HG03460 (cell line): ENCODE measurements around the gene UMOD.
"Not testable (repeated sequence)": the region's sequence is repeated elsewhere in the genome, so short reads cannot be mapped to it uniquely, and the experiment has no call there.

ENCODE experiments used
- ATAC-seq: cut with Tn5 transposase; IDR thresholded peaks from one replicate; pipeline ENCODE4 v1.9.1; 2021; ENCODE audit not compliant: unreplicated experiment

The UMOD gene

DNA sequence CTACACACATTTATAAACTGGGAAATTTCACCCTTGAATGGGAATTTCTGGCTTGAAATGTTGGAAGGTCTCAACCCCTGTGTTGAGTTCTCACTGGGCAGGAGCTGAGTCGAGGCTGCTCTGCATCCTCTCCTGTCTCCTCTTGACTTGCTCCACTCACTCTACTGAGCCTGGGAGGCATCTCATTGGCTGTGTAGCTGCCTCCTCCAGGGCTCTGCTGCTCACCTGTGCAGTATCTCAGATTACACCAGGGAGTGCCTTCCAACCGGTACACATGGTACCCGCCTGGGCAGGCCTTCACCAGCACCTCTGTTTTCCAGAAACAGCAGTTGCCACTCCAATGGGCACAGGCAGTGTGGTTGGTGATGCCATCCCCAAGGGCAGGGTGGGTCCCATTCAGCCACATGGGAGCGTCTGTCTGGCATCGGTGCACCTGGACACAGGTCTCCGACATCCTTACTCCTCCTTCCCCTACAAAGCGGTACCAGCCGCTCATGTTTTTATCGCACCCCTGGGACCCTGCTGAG lies 28.9 kb downstream of the UMOD start:
- ATAC-seq, result no peak

DNA sequence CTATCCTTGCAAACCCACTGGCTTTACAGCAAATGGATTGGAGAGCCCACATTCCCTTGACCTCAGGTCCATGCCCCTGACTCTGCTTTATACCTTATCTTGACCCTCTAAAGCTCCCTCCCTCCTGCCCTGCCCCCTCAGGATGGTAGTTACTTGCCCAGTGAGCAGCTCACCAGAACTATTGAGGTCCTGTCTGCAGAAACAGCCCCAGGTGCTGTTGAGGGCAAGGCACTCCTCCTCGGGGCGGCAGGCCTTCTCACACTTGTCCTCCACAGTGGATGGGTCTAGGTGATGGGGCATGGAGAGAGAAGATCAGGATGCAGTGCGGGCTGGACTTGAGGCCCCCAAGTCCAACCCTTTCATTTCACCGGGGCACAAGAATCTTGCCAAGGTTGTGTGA lies 29.8 kb downstream of the UMOD start:
- no peak for ATAC-seq

DNA sequence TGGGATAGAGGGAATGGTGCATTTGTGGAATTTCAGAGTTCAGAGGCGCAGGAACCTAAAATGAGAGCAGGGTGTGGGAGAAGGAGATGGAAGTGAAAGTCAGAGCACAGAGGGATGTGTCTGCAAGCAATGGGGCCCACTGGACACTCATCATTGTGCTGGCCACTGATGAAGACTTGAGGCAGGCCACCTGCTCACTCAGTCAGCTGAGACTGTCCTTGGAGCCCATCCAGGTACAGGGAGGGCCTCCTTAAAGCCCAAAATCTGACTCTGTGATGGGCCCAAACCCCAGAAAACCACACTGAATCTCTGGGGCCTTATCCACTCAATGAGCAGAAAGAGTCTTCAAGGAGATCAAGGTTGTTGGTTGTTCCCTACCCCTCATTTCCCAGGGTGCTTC lies 30.8 kb downstream of the UMOD start:
- no peak for ATAC-seq

DNA sequence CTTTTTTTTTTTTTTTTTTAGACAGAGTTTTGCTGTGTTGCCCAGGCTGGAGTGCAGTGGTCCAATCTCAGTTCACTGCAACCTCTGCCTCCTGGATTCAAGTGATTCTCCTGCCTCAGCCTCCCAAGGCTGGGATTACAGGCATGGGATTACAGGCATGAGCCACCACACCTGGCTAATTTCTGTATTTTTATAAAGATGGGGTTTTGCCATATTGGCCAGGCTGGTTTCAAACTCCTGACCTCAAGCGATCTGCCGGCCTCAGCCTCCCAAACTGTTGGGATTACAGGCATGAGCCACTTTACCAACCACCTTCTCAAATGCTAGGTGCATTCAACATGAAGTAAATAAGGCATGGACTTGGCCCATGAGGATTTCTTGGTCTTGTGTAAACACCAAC lies 31.5 kb downstream of the UMOD start:
- not testable (repeated sequence) for ATAC-seq

DNA sequence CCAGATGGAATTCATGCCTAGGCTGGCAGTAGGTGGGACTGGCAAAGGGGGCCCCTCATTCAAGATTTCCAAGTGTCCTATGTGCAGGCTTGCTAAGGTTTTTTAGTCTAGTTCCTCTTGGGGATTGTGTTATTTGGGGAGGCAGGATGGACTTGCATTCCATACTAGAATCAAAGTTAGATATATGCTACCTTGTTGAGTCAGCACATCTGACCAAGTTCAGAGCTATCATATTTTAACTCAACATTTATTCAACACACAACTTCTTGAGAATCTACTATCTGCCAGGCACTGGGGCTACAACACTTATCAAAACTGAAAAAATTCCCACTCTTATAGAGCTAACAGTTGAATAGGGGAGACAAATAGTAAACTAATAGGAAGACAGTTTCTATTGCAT lies 31.9 kb downstream of the UMOD start:
- no peak for ATAC-seq

DNA sequence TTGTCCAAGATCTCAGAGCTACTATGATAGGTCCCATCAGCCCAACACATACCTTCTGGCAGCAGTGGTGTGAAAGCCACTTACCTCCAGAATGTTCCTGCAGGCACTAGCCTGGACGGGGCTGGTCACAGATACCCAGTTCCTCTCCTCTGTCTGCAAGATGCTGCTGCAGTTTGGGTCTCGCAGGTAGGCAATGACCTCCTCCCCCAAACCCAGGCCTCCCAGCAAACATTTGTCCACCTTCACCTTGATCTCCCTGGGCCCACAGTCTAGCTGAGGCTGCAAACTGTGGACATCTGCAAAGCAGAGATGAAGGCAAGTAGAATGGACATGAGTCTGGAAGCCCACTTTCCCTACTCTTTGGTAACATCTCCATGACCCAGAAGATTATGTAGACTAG lies 32.3 kb downstream of the UMOD start:
- no peak for ATAC-seq

DNA sequence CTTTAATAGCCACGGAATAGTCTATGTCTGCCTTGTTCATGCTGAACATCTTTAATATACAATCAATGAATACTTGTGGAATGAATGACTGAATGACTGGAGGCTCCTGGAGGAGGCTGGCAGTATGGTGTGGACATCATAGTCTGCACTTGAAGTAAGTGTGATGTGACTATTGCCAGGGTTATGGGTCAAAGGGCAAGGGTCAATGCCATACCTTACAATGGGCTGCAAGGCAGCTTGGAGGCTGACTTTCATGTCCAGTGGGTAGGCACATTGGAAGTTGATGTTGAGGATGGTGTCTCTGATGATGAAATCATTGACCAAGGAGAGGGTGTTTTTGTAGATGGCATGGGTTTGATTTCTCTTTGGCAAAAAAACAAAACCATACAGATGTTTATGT lies 33.1 kb downstream of the UMOD start:
- ATAC-seq, result no peak

DNA sequence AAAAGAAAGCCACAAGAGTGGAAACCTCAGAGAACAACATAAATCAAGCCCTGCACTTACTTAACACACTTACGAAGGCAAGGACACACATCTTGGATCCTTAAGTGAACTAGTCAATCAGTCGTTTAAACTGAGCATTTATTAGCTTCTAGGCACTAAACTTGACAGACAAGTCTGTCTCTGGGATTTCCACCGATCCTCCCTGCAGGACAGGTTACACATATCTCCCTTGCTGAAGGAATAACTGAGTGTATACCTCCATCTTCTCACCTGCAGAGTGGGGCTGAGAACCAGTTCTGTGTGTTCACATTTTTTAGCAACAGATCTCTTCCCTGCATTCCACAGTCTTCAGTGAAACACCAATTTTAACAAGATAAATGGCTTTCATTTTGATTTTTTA lies 34.1 kb downstream of the UMOD start:
- no peak for ATAC-seq

DNA sequence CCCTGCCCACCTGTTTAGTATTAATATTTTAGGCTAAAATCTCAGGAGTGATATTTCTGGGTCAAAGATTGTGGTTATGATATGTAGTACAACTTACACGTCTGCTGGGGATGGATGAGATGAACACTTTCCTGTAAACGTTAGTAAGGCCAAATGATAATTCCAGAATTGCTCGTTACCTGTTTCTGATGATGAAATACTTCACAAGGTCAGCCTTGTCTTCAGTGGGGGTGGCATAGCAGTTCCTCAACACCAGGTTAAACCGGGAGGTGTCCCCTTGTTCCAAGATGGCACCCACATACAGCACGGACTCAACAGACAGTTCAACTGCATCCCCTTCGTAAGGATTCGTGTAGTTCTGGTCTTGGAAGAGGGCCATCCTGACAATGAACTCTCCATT lies 34.5 kb downstream of the UMOD start:
- ATAC-seq, result no peak

DNA sequence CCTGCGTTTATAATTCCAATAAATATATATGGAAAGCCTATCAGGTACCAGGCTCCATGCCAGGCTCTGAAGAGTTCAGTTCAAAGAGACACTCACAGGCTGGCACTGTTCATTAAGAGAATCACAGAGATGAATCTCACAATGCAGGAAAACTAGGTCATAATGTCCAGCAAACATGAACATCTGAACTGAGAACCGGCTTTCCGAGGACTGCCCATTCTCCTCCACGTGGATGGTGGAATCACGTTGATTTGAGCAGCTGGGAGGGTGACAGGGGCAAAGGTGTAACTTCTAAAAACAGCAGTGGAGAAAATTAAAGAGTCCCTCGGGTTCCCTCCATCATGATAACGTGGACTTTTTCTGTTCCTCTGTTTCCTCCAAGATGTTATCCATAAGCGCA lies 35.4 kb downstream of the UMOD start:
- ATAC-seq, result no peak

DNA sequence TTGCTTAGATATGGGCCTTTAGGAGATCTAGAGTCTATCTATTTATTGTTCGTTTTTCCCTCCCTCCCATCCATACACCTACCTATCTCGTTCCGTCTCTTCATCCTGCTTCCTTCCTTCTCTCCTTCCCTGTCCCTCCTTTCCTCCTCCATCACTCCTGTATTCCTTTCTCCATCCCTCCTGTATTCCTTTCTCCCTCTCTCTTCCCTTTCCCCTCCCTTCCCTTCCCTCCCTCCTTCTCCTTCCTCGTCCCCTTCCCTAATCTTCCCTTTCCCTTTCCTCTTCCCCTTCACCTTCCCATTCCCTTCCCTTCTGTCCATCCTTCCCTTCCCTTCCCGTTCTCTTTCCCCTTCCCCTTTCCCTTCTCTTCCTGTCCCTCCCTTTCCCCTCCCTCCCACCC lies 35.8 kb downstream of the UMOD start:
- ATAC-seq, result no peak

DNA sequence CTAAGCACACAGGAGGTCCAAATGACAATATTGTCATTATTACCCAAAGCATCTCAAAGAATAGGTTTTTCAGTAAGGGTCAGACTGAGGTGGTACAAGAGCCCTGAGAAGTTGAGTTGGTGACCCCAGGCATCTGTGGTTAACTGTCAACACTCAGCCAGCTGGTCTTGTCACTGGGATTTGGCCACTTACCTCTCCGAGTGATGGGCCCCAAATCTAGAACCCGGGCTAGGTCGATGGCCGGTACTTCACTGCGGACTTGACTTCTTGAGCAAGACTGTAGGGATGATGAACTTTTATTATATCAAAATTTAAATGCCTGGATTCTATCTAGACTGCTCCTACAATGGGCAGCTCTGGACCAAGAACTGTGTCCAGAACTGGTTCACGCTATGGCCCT lies 36.8 kb downstream of the UMOD start:
- no peak for ATAC-seq

DNA sequence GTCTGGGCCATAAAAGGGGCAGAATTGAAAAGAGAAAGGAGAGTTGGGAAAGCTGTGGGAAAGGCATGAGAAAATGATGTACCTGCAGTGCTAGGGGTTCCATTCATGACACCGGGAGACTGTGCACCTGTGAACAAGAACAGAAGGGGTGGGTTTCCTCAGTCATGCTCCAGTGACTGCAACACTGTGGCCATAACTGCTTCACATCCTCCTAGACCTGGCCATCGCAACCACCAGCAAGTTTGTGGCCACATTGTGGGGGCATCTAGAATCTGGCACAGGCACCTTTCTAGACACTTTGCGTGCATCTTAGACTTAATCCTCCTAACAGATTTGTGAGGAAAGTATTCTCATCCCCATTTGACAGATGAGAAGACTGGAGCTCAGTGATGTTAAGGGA lies 37.9 kb downstream of the UMOD start:
- no peak for ATAC-seq

DNA sequence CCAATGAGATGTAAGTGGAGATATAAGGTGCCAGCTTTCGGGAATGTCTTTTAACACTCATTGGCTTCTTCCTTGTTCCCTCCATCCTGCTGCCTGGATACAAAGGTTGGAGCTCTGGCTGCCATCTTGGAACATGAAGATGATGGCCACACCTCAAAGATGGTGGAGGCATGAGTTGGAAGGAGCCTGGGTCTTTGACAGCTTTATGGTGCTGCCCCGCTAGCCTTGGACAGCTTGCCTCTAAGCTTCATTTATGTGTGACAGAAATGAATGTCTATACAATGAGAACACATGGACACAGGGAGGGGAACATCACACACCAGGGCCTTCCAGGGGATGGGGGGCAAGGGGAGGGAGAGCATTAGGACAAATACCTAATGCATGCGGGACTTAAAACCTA lies 38.8 kb downstream of the UMOD start:
- no peak for ATAC-seq

DNA sequence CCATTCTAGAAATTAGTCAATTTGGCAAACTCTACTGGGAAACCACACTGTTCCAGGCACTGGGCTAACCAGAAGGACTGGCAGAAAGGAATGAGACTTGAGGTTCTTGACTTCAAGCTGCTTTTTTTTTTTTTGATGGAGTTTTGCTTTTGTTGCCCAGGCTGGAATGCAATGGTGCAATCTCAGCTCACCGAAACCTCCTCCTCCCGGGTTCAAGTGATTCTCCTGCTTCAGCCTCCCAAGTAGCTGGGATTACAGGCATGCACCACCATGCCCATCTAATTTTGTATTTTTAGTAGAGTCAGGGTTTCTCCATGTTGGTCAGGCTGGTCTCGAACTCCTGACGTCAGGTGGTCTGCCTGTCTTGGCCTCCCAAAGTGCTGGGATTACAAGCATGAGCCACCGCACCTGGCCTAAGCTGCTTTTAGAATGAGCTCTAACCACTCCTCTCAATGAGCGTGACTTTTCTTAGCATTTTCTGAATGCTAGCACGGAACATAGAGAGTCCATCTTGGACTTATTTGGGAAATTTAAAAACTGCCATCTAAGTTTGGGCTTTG lies 39.9 kb downstream of the UMOD start:
- ATAC-seq, result not testable (repeated sequence)

DNA sequence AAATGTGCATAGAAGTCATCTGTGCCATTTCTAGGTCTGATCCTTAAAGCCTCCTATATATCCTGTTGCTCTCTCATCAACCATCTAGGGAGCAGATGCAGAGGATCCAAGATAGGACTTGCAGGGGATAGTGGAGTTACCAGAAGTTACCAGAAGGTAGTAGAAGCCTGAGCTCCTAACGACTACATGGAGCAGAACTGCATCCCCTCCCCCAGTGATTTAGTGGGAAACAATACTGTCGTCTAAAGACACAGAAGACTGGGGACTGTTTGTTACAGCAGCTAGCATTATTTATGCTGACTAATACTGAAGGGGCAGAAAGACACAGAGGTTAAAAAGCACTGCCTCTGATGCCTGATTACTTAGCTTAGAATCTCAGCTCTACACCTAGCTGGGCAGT lies 41.0 kb downstream of the UMOD start:
- ATAC-seq, result no peak

DNA sequence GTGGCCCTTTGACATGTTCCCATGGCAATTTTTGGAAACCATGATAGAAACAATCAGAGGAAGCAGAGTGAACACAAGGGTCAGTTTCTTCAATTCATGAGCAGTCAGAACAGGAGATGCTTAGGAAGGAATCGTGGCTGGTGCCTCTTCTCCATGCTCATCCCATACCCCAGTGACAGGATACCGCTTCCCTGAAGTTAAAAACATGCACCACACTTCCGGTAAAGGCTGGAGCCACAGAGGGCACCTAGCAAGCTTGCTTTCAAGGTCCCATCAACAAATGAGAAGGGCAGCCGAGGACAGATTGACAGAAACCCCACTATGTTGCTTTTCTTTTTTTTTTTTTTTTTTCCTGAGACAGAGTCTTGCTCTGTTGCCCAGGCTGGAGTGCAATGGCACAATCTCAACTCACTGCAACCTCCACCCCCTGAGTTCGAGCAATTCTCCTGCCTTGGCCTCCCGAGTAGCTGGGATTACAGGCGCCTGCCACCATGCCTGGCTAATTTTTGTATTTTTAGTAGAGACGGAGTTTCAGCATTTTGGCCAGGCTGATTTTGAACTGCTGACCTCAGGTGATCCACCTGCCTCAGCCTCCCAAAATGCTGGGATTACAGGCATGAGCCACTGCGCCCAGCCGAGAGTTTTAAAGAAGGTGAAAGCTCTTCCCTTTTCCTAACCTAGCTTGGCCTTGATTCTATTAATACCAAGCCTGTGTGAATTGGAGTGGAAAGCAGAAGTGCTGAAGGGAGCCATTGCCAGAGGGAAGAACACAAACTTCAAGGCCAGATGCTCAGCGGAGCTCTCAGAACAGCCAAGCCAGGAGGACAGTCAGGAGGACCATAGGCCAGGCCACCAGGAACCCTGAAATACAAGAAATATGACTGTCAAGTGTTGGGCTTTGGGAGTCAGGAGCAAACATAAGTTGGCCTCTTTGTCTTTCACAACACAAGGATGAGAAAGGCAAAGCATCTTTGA lies 41.8 kb downstream of the UMOD start:
- no peak for ATAC-seq

DNA sequence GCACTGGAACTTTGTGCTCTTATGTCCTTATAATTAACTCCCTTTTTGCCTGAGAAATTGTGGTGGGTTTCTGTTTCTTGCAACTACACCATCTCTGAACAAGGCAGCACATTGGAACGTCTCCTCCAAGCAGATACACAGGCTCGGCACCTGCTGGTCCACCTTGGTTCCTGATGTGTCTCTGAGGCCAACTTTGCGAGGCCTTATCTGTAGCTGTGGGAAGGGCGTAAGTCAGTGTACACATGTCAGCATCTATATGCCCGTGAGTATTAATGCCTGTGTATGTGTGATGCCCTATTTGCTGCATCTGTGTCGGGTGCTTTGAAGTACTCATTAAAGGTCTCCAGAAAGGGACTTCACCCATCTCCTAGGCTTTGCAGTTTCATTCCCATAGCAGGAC lies 42.7 kb downstream of the UMOD start:
- ATAC-seq, result no peak

DNA sequence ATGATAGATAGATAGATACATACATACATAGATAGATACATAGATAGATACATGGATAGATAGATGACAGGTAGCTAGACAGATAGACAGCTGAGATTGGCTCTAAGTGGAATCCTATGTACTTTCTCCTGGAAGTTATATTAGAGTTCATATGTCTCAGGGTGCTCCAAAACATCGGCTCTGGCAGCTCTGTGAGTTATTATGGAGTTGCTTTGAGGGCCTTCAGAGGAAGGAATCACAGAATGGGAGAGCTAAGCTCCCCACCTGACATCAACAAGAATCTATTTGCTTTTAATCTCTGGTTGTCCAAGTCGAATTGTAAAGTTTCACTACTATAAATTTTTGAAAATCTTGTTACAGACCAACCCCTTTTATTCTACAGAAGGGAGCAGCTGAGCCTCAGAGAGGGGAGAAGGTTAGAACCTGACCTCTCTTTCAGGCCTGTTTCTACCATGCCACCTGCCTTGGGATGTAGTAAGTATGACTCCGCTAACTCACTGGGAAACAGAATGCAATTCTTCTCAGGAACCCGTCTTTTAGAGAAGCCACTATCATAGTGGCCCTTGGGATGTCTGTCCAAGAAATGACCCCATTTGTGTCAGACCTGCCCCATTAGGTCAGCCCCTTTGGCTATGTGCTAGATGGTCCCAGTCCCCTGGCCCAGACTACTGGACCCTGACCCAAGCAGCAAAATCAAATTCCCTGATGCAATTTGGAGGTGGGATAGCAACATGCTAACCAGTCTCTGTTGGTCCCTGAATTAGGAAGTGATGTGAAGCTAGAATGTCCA lies 43.5 kb downstream of the UMOD start:
- ATAC-seq, result no peak

DNA sequence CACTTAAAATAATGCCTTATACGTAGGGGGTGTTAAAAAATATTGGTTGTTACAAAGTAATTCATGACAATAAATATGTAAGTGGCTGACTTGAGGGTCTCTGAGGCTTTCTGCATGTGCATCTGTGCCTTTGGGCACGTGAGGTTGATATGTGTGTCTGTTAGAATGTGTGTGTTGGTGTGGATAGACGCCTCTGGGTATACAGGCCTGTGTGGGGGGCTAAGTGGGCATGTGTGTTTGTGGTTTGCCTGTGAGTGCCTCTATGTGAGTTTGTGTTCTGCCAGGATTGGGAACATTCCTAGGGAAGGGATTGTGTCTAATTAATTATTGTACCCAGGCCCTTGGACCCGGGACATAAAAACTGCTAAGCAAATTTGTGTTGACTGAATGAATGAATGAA lies 44.2 kb downstream of the UMOD start:
- no peak for ATAC-seq

DNA sequence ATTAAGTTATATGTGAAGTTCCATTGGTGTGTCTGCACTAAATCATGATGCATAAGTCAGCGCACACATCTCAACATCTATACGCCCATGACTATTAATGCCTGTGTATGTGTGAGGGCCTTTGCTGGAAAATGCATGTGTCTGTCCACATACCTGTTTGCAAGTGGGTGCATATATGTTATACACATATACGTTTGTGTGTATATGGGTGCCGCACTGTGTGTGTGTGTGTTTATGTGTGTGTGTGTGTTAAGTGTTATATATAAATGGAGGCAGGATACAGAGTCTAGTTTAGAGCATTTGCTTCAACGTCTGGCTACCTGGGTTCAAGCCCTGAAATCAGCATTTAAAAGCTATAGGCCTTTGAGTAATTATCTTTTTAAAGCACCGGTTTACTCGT lies 44.7 kb downstream of the UMOD start:
- ATAC-seq, result no peak

DNA sequence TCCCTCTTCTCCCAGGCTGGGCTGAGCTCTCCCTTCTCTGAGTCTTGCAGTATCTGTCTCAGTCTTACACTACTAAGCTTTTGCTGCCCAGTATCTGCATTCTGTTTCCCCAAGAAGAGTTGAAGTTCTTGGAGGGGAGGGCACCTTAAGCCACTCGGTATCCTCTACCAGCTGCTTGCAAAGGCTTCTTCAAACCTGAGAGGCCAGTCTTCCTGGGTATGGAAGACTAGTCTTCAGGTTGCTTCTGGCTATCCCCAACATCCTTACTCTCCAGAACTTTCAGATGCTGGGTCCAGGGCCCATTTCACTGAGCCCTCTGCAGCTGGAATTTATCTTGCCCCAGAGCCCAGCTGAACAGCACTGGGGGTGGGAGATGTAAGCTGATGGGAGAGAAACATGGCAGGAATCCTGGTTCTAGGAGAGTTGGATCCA lies 45.3 kb downstream of the UMOD start:
- no peak for ATAC-seq
